ENCODE results near the gene ZRSR2.

Gene ZRSR2

GRCh38 chrX:15761564-15762191 is 28.6 kb upstream of the ZRSR2 start:
- TF ChIP-seq, protein P1, sequence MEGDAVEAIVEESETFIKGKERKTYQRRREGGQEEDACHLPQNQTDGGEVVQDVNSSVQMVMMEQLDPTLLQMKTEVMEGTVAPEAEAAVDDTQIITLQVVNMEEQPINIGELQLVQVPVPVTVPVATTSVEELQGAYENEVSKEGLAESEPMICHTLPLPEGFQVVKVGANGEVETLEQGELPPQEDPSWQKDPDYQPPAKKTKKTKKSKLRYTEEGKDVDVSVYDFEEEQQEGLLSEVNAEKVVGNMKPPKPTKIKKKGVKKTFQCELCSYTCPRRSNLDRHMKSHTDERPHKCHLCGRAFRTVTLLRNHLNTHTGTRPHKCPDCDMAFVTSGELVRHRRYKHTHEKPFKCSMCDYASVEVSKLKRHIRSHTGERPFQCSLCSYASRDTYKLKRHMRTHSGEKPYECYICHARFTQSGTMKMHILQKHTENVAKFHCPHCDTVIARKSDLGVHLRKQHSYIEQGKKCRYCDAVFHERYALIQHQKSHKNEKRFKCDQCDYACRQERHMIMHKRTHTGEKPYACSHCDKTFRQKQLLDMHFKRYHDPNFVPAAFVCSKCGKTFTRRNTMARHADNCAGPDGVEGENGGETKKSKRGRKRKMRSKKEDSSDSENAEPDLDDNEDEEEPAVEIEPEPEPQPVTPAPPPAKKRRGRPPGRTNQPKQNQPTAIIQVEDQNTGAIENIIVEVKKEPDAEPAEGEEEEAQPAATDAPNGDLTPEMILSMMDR (IDR thresholded peaks at IDR 0.05; ENCODE audit: extremely low read depth, insufficient read depth, missing control alignments), result peak; percentile 76
- DNase-seq (ENCODE audit: low spot score), result peak; percentile 60
- in situ Hi-C loops (cut with MboI; ENCODE audit: low pct_unique_long_range_greater_than_20kb, low sequenced_read_pairs, unreplicated experiment), result no loop called here

GRCh38 chrX:15769300-15769954 is 20.9 kb upstream of the ZRSR2 start:
- DNase-seq (ENCODE audit: low spot score), result no peak
- TF ChIP-seq, protein P1 (IDR thresholded peaks at IDR 0.05; ENCODE audit: extremely low read depth, insufficient read depth, missing control alignments), result no peak
- in situ Hi-C loops (cut with MboI; ENCODE audit: low pct_unique_long_range_greater_than_20kb, low sequenced_read_pairs, unreplicated experiment), result no loop called here

- TF ChIP-seq, protein P1 (IDR thresholded peaks at IDR 0.05; ENCODE audit: extremely low read depth, insufficient read depth, missing control alignments), result no peak
- peak; percentile 59 for DNase-seq (ENCODE audit: low spot score)
- in situ Hi-C loops (cut with MboI; ENCODE audit: low pct_unique_long_range_greater_than_20kb, low sequenced_read_pairs, unreplicated experiment), result no loop called here
Measured at GRCh38 chrX:15781961-15782699, 8.2 kb upstream of the ZRSR2 start.

- in situ Hi-C loops (cut with MboI; ENCODE audit: low pct_unique_long_range_greater_than_20kb, low sequenced_read_pairs, unreplicated experiment), result no loop called here
- no peak for DNase-seq (ENCODE audit: low spot score)
- TF ChIP-seq, protein P1 (IDR thresholded peaks at IDR 0.05; ENCODE audit: extremely low read depth, insufficient read depth, missing control alignments), result no peak
Measured at GRCh38 chrX:15785176-15785750, 5.0 kb upstream of the ZRSR2 start.

DNA sequence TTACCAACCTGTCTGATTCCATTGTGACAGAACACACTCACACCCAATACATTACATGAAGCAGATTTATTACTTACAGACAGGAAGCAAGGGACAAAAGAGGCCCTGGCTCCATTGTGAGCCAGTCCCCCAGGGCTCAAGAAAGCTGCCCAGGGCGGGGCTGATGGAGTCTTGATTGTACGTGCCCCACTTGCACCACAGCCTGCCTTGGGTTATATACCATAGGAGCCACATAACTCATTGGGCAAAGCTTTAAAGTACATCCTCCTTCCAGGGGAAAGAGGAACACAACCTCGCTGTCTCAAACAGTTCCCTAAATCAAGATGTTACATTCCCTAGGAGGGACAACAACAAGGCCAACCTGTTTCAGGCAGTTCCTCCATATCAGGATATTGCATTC is 3.4 kb upstream of the ZRSR2 start:
- TF ChIP-seq, protein P1 (IDR thresholded peaks at IDR 0.05; ENCODE audit: extremely low read depth, insufficient read depth, missing control alignments), result no peak
- in situ Hi-C loops (cut with MboI; ENCODE audit: low pct_unique_long_range_greater_than_20kb, low sequenced_read_pairs, unreplicated experiment), result no loop called here
- no peak for DNase-seq (ENCODE audit: low spot score)

DNA sequence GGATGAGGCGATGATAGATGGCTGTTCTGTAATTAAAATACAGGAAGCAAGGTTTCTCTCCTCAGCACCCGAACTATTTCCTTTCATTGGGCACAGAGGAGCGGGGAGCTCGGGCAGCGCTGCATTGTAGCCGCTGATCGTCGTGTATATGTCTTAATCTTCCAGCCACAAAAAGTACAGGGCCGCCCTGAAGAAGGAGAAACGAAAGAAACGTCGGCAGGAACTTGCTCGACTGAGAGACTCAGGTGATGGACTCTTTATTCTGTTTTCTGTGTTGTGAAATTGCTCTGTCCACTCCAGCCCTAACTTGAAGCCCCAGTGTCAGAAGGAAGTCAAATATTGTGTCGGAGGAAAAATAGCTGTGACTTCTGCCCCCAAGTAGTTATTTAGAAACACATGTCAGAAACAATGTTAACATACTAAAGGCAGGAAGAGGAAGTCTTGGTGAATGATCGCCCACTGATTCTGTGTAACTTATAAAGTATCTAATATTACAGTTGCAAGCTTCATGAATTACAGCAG is 546 bp downstream of the ZRSR2 start:
- in situ Hi-C loops (cut with MboI; ENCODE audit: low pct_unique_long_range_greater_than_20kb, low sequenced_read_pairs, unreplicated experiment), result no loop called here
- TF ChIP-seq, protein P1 (IDR thresholded peaks at IDR 0.05; ENCODE audit: extremely low read depth, insufficient read depth, missing control alignments), result no peak
- peak; percentile 29 for DNase-seq (ENCODE audit: low spot score)
